Trophoblast cell (in vitro differentiated cells and primary cell): ENCODE results near the gene POLN.

Experiments
- DNase-seq, 2 donors: peaks; one replicate each; pipeline ENCODE4 v3.0.0-alpha.2; 2016
- H2AFZ ChIP-seq: 2 replicates; pipeline ENCODE4 v1.6.1; 2013; ENCODE audit warnings: low read length, moderate library complexity, mild to moderate bottlenecking; ENCODE audit not compliant: insufficient read depth, poor library complexity
- H2AK5ac ChIP-seq: 2 replicates; pipeline ENCODE4 v1.6.1; 2013; ENCODE audit warnings: mild to moderate bottlenecking, low read length
- H2BK120ac ChIP-seq: 2 replicates; pipeline ENCODE4 v1.6.1; 2013; ENCODE audit warnings: low read length, mild to moderate bottlenecking, moderate library complexity; ENCODE audit not compliant: insufficient read depth, poor library complexity
- H2BK12ac ChIP-seq: 2 replicates; pipeline ENCODE4 v1.6.1; 2013; ENCODE audit warnings: mild to moderate bottlenecking, low read length, moderate library complexity
- H2BK5ac ChIP-seq: 2 replicates; pipeline ENCODE4 v1.6.1; 2013; ENCODE audit warnings: low read length, low read depth, moderate library complexity, mild to moderate bottlenecking; ENCODE audit not compliant: poor library complexity
- H3K14ac ChIP-seq: 2 replicates; pipeline ENCODE4 v1.6.1; 2013; ENCODE audit warnings: mild to moderate bottlenecking, low read length
- H3K18ac ChIP-seq: 2 replicates; pipeline ENCODE4 v1.6.1; 2013; ENCODE audit warnings: mild to moderate bottlenecking, low read length
- H3K23ac ChIP-seq: 2 replicates; pipeline ENCODE4 v1.6.1; 2013; ENCODE audit warnings: low read length
- H3K27ac ChIP-seq: 2 replicates; pipeline ENCODE4 v1.5.1; 2013; ENCODE audit warnings: low read depth, mild to moderate bottlenecking, inconsistent platforms, low read length, moderate library complexity
- H3K27me3 ChIP-seq: 2 replicates; pipeline ENCODE4 v1.6.1; 2013; ENCODE audit warnings: inconsistent platforms, mild to moderate bottlenecking, low read length, moderate library complexity; ENCODE audit not compliant: insufficient read depth
- H3K36me3 ChIP-seq, 2 experiments: 1 replicate in 1 of 2; 2 replicates in 1 of 2; pipeline ENCODE4 v1.6.1; 2013; ENCODE audit warnings: low read length in 2 of 2, mild to moderate bottlenecking in 2 of 2, moderate library complexity in 1 of 2; ENCODE audit not compliant: insufficient read depth in 2 of 2, control insufficient read depth in 1 of 2
- H3K4ac ChIP-seq: 2 replicates; pipeline ENCODE4 v1.6.1; 2013; ENCODE audit warnings: low read depth, mild to moderate bottlenecking, low read length, moderate library complexity
- H3K4me1 ChIP-seq, 2 experiments: 1 replicate in 1 of 2; 2 replicates in 1 of 2; pipeline ENCODE4 v1.6.1; 2013; ENCODE audit warnings: low read length in 2 of 2, mild to moderate bottlenecking in 2 of 2, moderate library complexity in 1 of 2; ENCODE audit not compliant: insufficient read depth in 2 of 2, control insufficient read depth in 1 of 2
- H3K4me2 ChIP-seq: 2 replicates; pipeline ENCODE4 v1.6.1; 2013; ENCODE audit warnings: inconsistent platforms, mild to moderate bottlenecking, low read length, moderate library complexity
- H3K4me3 ChIP-seq: 2 replicates; pipeline ENCODE4 v1.5.1; 2013; ENCODE audit warnings: mild to moderate bottlenecking, low read depth, low read length, inconsistent platforms
- H3K79me1 ChIP-seq: one replicate; pipeline ENCODE4 v1.6.1; 2013; ENCODE audit warnings: low read length
- H3K79me2 ChIP-seq: 2 replicates; pipeline ENCODE4 v1.6.1; 2013; ENCODE audit warnings: low read length, mild to moderate bottlenecking; ENCODE audit not compliant: control insufficient read depth, insufficient read depth, poor library complexity
- H3K9ac ChIP-seq: 2 replicates; pipeline ENCODE4 v1.6.1; 2013; ENCODE audit warnings: mild to moderate bottlenecking, low read length
- H3K9me3 ChIP-seq: 2 replicates; pipeline ENCODE4 v1.6.1; 2013; ENCODE audit warnings: low read depth, mild to moderate bottlenecking, control low read depth, inconsistent platforms, low read length; ENCODE audit not compliant: insufficient read depth
- H4K12ac ChIP-seq: 2 replicates; pipeline ENCODE4 v1.6.1; 2013; ENCODE audit warnings: low read depth, mild to moderate bottlenecking, low read length, moderate library complexity
- H4K8ac ChIP-seq: 2 replicates; pipeline ENCODE4 v1.6.1; 2013; ENCODE audit warnings: low read depth, mild to moderate bottlenecking, low read length, moderate library complexity
- H4K91ac ChIP-seq: one replicate; pipeline ENCODE4 v1.6.1; 2013; ENCODE audit warnings: low read depth, mild to moderate bottlenecking, low read length, moderate library complexity
- WGBS: extraction: QIAGEN DNeasy Blood & Tissue Kit; methylation state at CpG from one replicate; pipeline ENCODE4 v1.1.7; 2013; ENCODE audit warnings: missing lambda C conversion rate; ENCODE audit not compliant: insufficient read length, insufficient coverage; ENCODE audit errors: extremely low coverage; 5-methylcytosine and 5-hydroxymethylcytosine counted together

The POLN gene

GRCh38 chr4:2127609-2128332, 114.2 kb downstream of the POLN start:
- Histone ChIP-seq H3K9ac (peak overlapping the region; percentile 19), H3K4me1 (no peaks in the 10 kb centered on the region), H3K14ac (no peak overlapping the region), H2BK5ac (no peak overlapping the region), H3K27me3 (no peaks in the 10 kb centered on the region), H3K79me2 (no peaks in the 10 kb centered on the region), H3K18ac (no peak overlapping the region), H3K4ac (no peak overlapping the region), H2BK12ac (no peak overlapping the region), H2AK5ac (no peak overlapping the region), H3K36me3 (no peaks in the 10 kb centered on the region), H4K8ac (no peak overlapping the region), H4K12ac (no peak overlapping the region), H3K23ac (no peak overlapping the region), H4K91ac (no peak overlapping the region), H3K4me3 (no peak overlapping the region), H3K27ac (no peak overlapping the region), H2AFZ (no peak overlapping the region), H3K79me1 (no peaks in the 10 kb centered on the region), H3K4me2 (no peak overlapping the region), H3K9me3 (peaks cover 1% of the 10 kb centered on the region), H2BK120ac (no peak overlapping the region)
- peak in 1 of 2 donors; percentile 54 for DNase-seq
- no CpG with 5 or more reads among the region's 20 CpGs for WGBS

- Histone ChIP-seq H4K12ac (no peak overlapping the region), H4K91ac (no peak overlapping the region), H3K4ac (no peak overlapping the region), H3K18ac (no peak overlapping the region), H3K9ac (no peak overlapping the region), H3K36me3 (no peaks in the 10 kb centered on the region), H3K27ac (no peak overlapping the region), H3K4me2 (no peak overlapping the region), H2BK12ac (no peak overlapping the region), H2AFZ (no peak overlapping the region), H3K4me3 (no peak overlapping the region), H3K14ac (no peak overlapping the region), H3K9me3 (no peaks in the 10 kb centered on the region), H2BK120ac (no peak overlapping the region), H4K8ac (no peak overlapping the region), H3K4me1 (no peaks in the 10 kb centered on the region), H3K79me1 (no peaks in the 10 kb centered on the region), H3K23ac (no peak overlapping the region), H3K79me2 (no peaks in the 10 kb centered on the region), H2BK5ac (no peak overlapping the region), H3K27me3 (no peaks in the 10 kb centered on the region), H2AK5ac (no peak overlapping the region)
- no peak for DNase-seq
- WGBS = no CpG with 5 or more reads among the region's 24 CpGs
These were observed 115.4 kb downstream of the POLN start for GRCh38 chr4:2126309-2127043.

- H4K8ac ChIP-seq = no peak overlapping the region
- no peak overlapping the region for H2BK5ac ChIP-seq
- no peak overlapping the region for H4K91ac ChIP-seq
- H3K27ac ChIP-seq = no peak overlapping the region
- H3K4me2 ChIP-seq = no peak overlapping the region
- WGBS = no CpG with 5 or more reads among the region's 6 CpGs
- no peaks in the 10 kb centered on the region for H3K27me3 ChIP-seq
- H3K23ac ChIP-seq = no peak overlapping the region
- no peak overlapping the region for H2BK120ac ChIP-seq
- no peak overlapping the region for H4K12ac ChIP-seq
- no peak overlapping the region for H3K18ac ChIP-seq
- H2AK5ac ChIP-seq = no peak overlapping the region
- H3K14ac ChIP-seq = no peak overlapping the region
- no peaks in the 10 kb centered on the region for H3K9me3 ChIP-seq
- H3K9ac ChIP-seq = no peak overlapping the region
- no peak overlapping the region for H3K4me3 ChIP-seq
- H3K4me1 ChIP-seq = no peaks in the 10 kb centered on the region
- H3K4ac ChIP-seq = no peak overlapping the region
- no peak overlapping the region for H2AFZ ChIP-seq
- no peaks in the 10 kb centered on the region for H3K79me1 ChIP-seq
- H2BK12ac ChIP-seq = no peak overlapping the region
- H3K79me2 ChIP-seq = no peaks in the 10 kb centered on the region
- no peak for DNase-seq
- no peaks in the 10 kb centered on the region for H3K36me3 ChIP-seq
These were observed 116.1 kb downstream of the POLN start for GRCh38 chr4:2125831-2126230.

GRCh38 chr4:2125023-2125422, 116.9 kb downstream of the POLN start:
- Histone ChIP-seq H3K27me3 (no peaks in the 10 kb centered on the region), H4K8ac (no peak overlapping the region), H3K9ac (no peak overlapping the region), H3K4me3 (no peak overlapping the region), H3K27ac (no peak overlapping the region), H3K4me1 (no peaks in the 10 kb centered on the region), H3K23ac (no peak overlapping the region), H3K4ac (no peak overlapping the region), H4K91ac (no peak overlapping the region), H3K79me1 (no peaks in the 10 kb centered on the region), H2BK120ac (no peak overlapping the region), H3K14ac (no peak overlapping the region), H3K4me2 (no peak overlapping the region), H3K79me2 (no peaks in the 10 kb centered on the region), H3K9me3 (no peaks in the 10 kb centered on the region), H3K36me3 (no peaks in the 10 kb centered on the region), H2BK12ac (no peak overlapping the region), H4K12ac (no peak overlapping the region), H2AK5ac (no peak overlapping the region), H2BK5ac (no peak overlapping the region), H3K18ac (no peak overlapping the region), H2AFZ (no peak overlapping the region)
- no CpG with 5 or more reads among the region's 4 CpGs for WGBS
- no peak for DNase-seq
